ENCODE data around the gene CD83. TPM values are rescaled to one million over a fixed set of nuclear protein-coding genes. Genes with fewer than 3 reads are reported as not detected.

The CD83 gene
- total and polyA plus RNA-seq, 9 of the 15 experiments (the other 6 are each of a cell fraction or from before 2014, with no cell fraction given), result 2.5 to 4.1 (median 3.4) TPM

DNA sequence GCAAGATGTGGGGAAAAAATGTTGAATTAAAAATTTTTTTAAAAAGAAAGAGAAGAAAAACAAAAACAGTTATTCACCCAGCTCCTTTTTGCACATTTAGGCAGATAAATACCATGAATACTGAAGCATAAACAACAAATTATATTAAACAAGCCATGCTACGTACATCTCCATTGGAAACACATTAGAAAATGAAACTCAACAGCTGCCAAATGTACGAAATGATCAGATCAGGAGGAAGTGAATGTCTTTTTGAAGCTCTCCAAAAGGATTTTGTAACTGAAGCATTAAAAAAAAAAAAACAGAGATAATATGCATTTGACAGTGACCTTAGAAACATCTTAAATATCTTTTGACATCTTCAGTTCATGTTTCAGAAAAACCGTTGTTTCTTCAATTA, 56.7 kb downstream of the CD83 start:
- POLR2A ChIA-PET, result interaction anchor here (0.5 to 1.4 kb wide), 3 partner anchors 11 to 1998 kb away, joined by 3 read pairs; no protein-coding TSS in a partner anchor
- H3K9me3 ChIP-seq (replicated peaks; ENCODE audit: control insufficient read depth, insufficient read depth, low read depth, low read length), result peaks cover 8% of the 10 kb centered on the region; the same call in 1 of the 2 replicates
- WGBS (ENCODE audit: insufficient coverage, low coverage, missing lambda C conversion rate), result 10% methylated on average over 3 of the region's 3 CpGs
- H3K9me1 ChIP-seq (ENCODE audit: control insufficient read depth, insufficient read depth, low read length), result no peaks in the 10 kb centered on the region
- BruUV-seq (replicated peaks), result no TSS peak
- DNase-seq (ENCODE audit: extremely low read depth in 1 of 4, low spot score in 3 of 4) (no peak), ATAC-seq (no peak), FAIRE-seq (peak; percentile 44)
- H4K20me1 ChIP-seq (replicated peaks; ENCODE audit: control insufficient read depth, insufficient read depth, low read length), result no peaks in the 10 kb centered on the region
- CTCF ChIA-PET (ENCODE audit: low intra/inter-chr PET ratio), result no interaction called here
- H3K4me1 ChIP-seq (replicated peaks in 1 of 2; ENCODE audit: control insufficient read depth in 2 of 2, insufficient read depth in 2 of 2, low read length in 2 of 2), result no peaks in the 10 kb centered on the region
- H2AFZ ChIP-seq (ENCODE audit: low read depth, low read length), result no peak overlapping the region
- TF ChIP-seq TRIM24 (IDR thresholded peaks at IDR 0.05), result no peak
- no peak for TF ChIP-seq ELF2 (CRISPR knock-in tag; IDR thresholded peaks at IDR 0.05)
- no peak for TF ChIP-seq ZC3H4 (CRISPR knock-in tag; IDR thresholded peaks at IDR 0.05; ENCODE audit: borderline replicate concordance)
- no peak for TF ChIP-seq MCM5 (IDR thresholded peaks at IDR 0.05; ENCODE audit: low read depth)
- no peak overlapping the region for H3K4me3 ChIP-seq
- peaks cover 21 to 37% of the 10 kb centered on the region in 2 experiments for H3K27me3 ChIP-seq (ENCODE audit: control insufficient read depth in 2 of 2, insufficient read depth in 2 of 2, low read length in 2 of 2)
- in situ Hi-C loops (cut with MboI), result no loop called here
- intact Hi-C loops (cut with micrococcal nuclease), result no loop called here
- no peak overlapping the region for H3K27ac ChIP-seq (ENCODE audit: extremely low read depth, low read depth, low read length)
- no peaks in the 10 kb centered on the region for H3K36me3 ChIP-seq (ENCODE audit: control insufficient read depth, insufficient read depth, low read length)
- no peaks in the 10 kb centered on the region for H3K79me2 ChIP-seq (ENCODE audit: control insufficient read depth, insufficient read depth, low read length)
- no peak overlapping the region for H3K9ac ChIP-seq (ENCODE audit: insufficient read depth in 1 of 2, low read depth in 2 of 2, low read length in 2 of 2)
- no peak overlapping the region for H3K4me2 ChIP-seq (ENCODE audit: insufficient read depth, low read length)

DNA sequence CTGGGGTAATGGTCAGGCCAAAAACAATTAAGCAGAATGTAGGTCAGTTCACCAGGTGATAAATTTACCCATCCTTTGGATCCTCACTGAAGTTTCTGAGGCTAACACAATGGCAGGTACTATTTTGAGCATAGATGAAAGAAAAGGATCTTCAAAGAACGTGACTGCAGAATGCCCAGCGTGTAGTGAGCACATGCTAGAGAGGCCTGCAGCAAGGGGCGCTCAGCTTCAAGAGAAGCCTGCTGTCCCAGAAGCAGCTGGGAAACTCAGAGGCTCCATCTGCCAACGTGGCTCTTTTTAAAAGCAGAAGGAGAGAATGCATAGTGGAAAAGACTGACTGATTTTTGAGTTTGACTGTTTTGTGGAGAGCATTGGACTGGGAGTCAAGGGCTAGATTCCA, 57.4 kb downstream of the CD83 start:
- FAIRE-seq, result no peak
- no peak for TF ChIP-seq ZNF140 (CRISPR knock-in tag; IDR thresholded peaks at IDR 0.05)
- TF ChIP-seq ELF2 (CRISPR knock-in tag; IDR thresholded peaks at IDR 0.05), result no peak
- no peak for TF ChIP-seq RFX7 (CRISPR knock-in tag; IDR thresholded peaks at IDR 0.05)
- TF ChIP-seq CBFA2T2 (conservative IDR thresholded peaks at IDR 0.05), result no peak
- no peak for TF ChIP-seq ZNF124 (CRISPR knock-in tag; IDR thresholded peaks at IDR 0.05)
- TF ChIP-seq, protein P1, sequence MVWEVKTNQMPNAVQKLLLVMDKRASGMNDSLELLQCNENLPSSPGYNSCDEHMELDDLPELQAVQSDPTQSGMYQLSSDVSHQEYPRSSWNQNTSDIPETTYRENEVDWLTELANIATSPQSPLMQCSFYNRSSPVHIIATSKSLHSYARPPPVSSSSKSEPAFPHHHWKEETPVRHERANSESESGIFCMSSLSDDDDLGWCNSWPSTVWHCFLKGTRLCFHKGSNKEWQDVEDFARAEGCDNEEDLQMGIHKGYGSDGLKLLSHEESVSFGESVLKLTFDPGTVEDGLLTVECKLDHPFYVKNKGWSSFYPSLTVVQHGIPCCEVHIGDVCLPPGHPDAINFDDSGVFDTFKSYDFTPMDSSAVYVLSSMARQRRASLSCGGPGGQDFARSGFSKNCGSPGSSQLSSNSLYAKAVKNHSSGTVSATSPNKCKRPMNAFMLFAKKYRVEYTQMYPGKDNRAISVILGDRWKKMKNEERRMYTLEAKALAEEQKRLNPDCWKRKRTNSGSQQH (CRISPR knock-in tag; IDR thresholded peaks at IDR 0.05), result no peak
- no peak for TF ChIP-seq NR1H2 (CRISPR knock-in tag; IDR thresholded peaks at IDR 0.05)
- TF ChIP-seq, protein P2, sequence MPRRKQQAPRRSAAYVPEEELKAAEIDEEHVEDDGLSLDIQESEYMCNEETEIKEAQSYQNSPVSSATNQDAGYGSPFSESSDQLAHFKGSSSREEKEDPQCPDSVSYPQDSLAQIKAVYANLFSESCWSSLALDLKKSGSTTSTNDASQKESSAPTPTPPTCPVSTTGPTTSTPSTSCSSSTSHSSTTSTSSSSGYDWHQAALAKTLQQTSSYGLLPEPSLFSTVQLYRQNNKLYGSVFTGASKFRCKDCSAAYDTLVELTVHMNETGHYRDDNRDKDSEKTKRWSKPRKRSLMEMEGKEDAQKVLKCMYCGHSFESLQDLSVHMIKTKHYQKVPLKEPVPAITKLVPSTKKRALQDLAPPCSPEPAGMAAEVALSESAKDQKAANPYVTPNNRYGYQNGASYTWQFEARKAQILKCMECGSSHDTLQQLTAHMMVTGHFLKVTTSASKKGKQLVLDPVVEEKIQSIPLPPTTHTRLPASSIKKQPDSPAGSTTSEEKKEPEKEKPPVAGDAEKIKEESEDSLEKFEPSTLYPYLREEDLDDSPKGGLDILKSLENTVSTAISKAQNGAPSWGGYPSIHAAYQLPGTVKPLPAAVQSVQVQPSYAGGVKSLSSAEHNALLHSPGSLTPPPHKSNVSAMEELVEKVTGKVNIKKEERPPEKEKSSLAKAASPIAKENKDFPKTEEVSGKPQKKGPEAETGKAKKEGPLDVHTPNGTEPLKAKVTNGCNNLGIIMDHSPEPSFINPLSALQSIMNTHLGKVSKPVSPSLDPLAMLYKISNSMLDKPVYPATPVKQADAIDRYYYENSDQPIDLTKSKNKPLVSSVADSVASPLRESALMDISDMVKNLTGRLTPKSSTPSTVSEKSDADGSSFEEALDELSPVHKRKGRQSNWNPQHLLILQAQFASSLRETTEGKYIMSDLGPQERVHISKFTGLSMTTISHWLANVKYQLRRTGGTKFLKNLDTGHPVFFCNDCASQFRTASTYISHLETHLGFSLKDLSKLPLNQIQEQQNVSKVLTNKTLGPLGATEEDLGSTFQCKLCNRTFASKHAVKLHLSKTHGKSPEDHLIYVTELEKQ (CRISPR knock-in tag; IDR thresholded peaks at IDR 0.05), result no peak
- no peak for TF ChIP-seq ARNT (IDR thresholded peaks at IDR 0.05)
- no peak for TF ChIP-seq ZNF668 (CRISPR knock-in tag; IDR thresholded peaks at IDR 0.05)

More for the DNA sequence above, 57.4 kb downstream of the CD83 start:
- no TSS peak for BruUV-seq (replicated peaks)
- H2AFZ ChIP-seq (ENCODE audit: low read depth, low read length), result no peak overlapping the region
- no peak overlapping the region for H3K4me2 ChIP-seq (ENCODE audit: insufficient read depth, low read length)
- H4K20me1 ChIP-seq (replicated peaks; ENCODE audit: control insufficient read depth, insufficient read depth, low read length), result no peaks in the 10 kb centered on the region
- WGBS (ENCODE audit: insufficient coverage, low coverage, missing lambda C conversion rate), result 4% methylated on average over 4 of the region's 4 CpGs
- peaks cover 21 to 44% of the 10 kb centered on the region in 2 experiments for H3K27me3 ChIP-seq (ENCODE audit: control insufficient read depth in 2 of 2, insufficient read depth in 2 of 2, low read length in 2 of 2)
- no peak overlapping the region for H3K4me3 ChIP-seq
- H3K9ac ChIP-seq (ENCODE audit: insufficient read depth in 1 of 2, low read depth in 2 of 2, low read length in 2 of 2), result no peak overlapping the region
- ChIA-PET CTCF (ENCODE audit: low intra/inter-chr PET ratio) (no interaction called here), POLR2A (interaction anchor here (1.4 kb wide), 1 partner anchor 11 kb away, joined by 3 read pairs; no protein-coding TSS in a partner anchor)
- H3K27ac ChIP-seq (ENCODE audit: extremely low read depth, low read depth, low read length), result no peak overlapping the region
- no peak for DNase-seq (ENCODE audit: extremely low read depth in 1 of 4, low spot score in 3 of 4)
- H3K4me1 ChIP-seq (replicated peaks in 1 of 2; ENCODE audit: control insufficient read depth in 2 of 2, insufficient read depth in 2 of 2, low read length in 2 of 2), result no peaks in the 10 kb centered on the region
- ATAC-seq, result no peak
- H3K36me3 ChIP-seq (ENCODE audit: control insufficient read depth, insufficient read depth, low read length), result no peaks in the 10 kb centered on the region
- no peaks in the 10 kb centered on the region for H3K79me2 ChIP-seq (ENCODE audit: control insufficient read depth, insufficient read depth, low read length)
- intact Hi-C loops (cut with micrococcal nuclease), result no loop called here
- in situ Hi-C loops (cut with MboI), result no loop called here
- H3K9me1 ChIP-seq (ENCODE audit: control insufficient read depth, insufficient read depth, low read length), result no peaks in the 10 kb centered on the region
- H3K9me3 ChIP-seq (replicated peaks; ENCODE audit: control insufficient read depth, insufficient read depth, low read depth, low read length), result peaks cover 2% of the 10 kb centered on the region; the same call in 1 of the 2 replicates

Measured in K562 (cell line).